H9 (cell line): ENCODE measurements around the gene NTPCR. TPM values are rescaled to one million over a fixed set of nuclear protein-coding genes. Genes with fewer than 3 reads are reported as not detected.

Source experiments
- DNase-seq: peaks from one replicate; pipeline ENCODE4 v3.0.0-alpha.2; 2017
- H2AFZ ChIP-seq: one replicate; pipeline ENCODE4 v1.6.1; 2013; ENCODE audit warnings: mild to moderate bottlenecking, low read length, control low read depth, moderate library complexity
- H2AK5ac ChIP-seq: 2 replicates; pipeline ENCODE4 v1.6.1; 2013; ENCODE audit warnings: low read length, control low read depth, mixed read lengths; ENCODE audit not compliant: insufficient read length
- H2BK120ac ChIP-seq: one replicate; pipeline ENCODE4 v1.6.1; 2013; ENCODE audit warnings: low read depth, mild to moderate bottlenecking, low read length, control low read depth, inconsistent platforms; ENCODE audit not compliant: poor library complexity, severe bottlenecking
- H2BK12ac ChIP-seq: 2 replicates; pipeline ENCODE4 v1.6.1; 2013; ENCODE audit warnings: low read length, control low read depth, mixed read lengths, low read depth; ENCODE audit not compliant: insufficient read length
- H2BK15ac ChIP-seq: 2 replicates; pipeline ENCODE4 v1.6.1; 2013; ENCODE audit warnings: low read depth, low read length, control low read depth
- H2BK20ac ChIP-seq: one replicate; pipeline ENCODE4 v1.6.1; 2013; ENCODE audit warnings: low read depth, mild to moderate bottlenecking, low read length, control low read depth, inconsistent platforms; ENCODE audit not compliant: poor library complexity, severe bottlenecking
- H2BK5ac ChIP-seq: 2 replicates; pipeline ENCODE4 v1.6.1; 2013; ENCODE audit warnings: low read length, control low read depth, mixed read lengths; ENCODE audit not compliant: insufficient read length
- H3K14ac ChIP-seq: 2 replicates; pipeline ENCODE4 v1.6.1; 2013; ENCODE audit warnings: low read length, control low read depth; ENCODE audit not compliant: insufficient read depth
- H3K18ac ChIP-seq: 2 replicates; pipeline ENCODE4 v1.6.1; 2013; ENCODE audit warnings: low read depth, mild to moderate bottlenecking, mixed read lengths, low read length, control low read depth; ENCODE audit not compliant: insufficient read length
- H3K23ac ChIP-seq: 2 replicates; pipeline ENCODE4 v1.6.1; 2013; ENCODE audit warnings: low read length, control low read depth, mixed read lengths, low read depth; ENCODE audit not compliant: insufficient read length
- H3K23me2 ChIP-seq: 2 replicates; pipeline ENCODE4 v1.6.1; 2013; ENCODE audit warnings: low read depth, mild to moderate bottlenecking, mixed read lengths, low read length, control low read depth; ENCODE audit not compliant: insufficient read length, poor library complexity, severe bottlenecking
- H3K27ac ChIP-seq: 2 replicates; pipeline ENCODE4 v1.5.1; 2013; ENCODE audit warnings: low read length, control low read depth, mixed read lengths, low read depth; ENCODE audit not compliant: insufficient read length
- H3K27me3 ChIP-seq: 2 replicates; pipeline ENCODE4 v1.6.1; 2013; ENCODE audit warnings: low read length, control low read depth, inconsistent platforms; ENCODE audit not compliant: insufficient read depth
- H3K4ac ChIP-seq: 2 replicates; pipeline ENCODE4 v1.6.1; 2013; ENCODE audit warnings: low read depth, mild to moderate bottlenecking, control low read depth, inconsistent platforms, low read length, moderate library complexity
- H3K4me1 ChIP-seq: 2 replicates; pipeline ENCODE4 v1.6.1; 2013; ENCODE audit warnings: low read length, control low read depth, inconsistent platforms; ENCODE audit not compliant: insufficient read depth
- H3K4me2 ChIP-seq: 2 replicates; pipeline ENCODE4 v1.6.1; 2013; ENCODE audit warnings: low read length, control low read depth, mixed read lengths; ENCODE audit not compliant: insufficient read length, insufficient read depth
- H3K56ac ChIP-seq: 2 replicates; pipeline ENCODE4 v1.6.1; 2013; ENCODE audit warnings: low read depth, mild to moderate bottlenecking, mixed read lengths, low read length, control low read depth; ENCODE audit not compliant: insufficient read length
- H3K79me1 ChIP-seq: 2 replicates; pipeline ENCODE4 v1.6.1; 2013; ENCODE audit warnings: low read depth, mild to moderate bottlenecking, moderate library complexity, low read length, control low read depth, inconsistent platforms; ENCODE audit not compliant: insufficient read depth, poor library complexity, severe bottlenecking
- H3K79me2 ChIP-seq: 2 replicates; pipeline ENCODE4 v1.6.1; 2013; ENCODE audit warnings: low read length, control low read depth, inconsistent platforms; ENCODE audit not compliant: insufficient read depth
- H3K9ac ChIP-seq: 2 replicates; pipeline ENCODE4 v1.6.1; 2013; ENCODE audit warnings: low read length, control low read depth, mixed read lengths; ENCODE audit not compliant: insufficient read length; ENCODE audit errors: extremely low read depth
- H3K9me3 ChIP-seq: one replicate; pipeline ENCODE4 v1.6.1; 2013; ENCODE audit warnings: low read depth, low read length, inconsistent platforms; ENCODE audit not compliant: control insufficient read depth
- H3T11ph ChIP-seq: one replicate; pipeline ENCODE4 v1.6.1; 2013; ENCODE audit warnings: mild to moderate bottlenecking, low read length, control low read depth, inconsistent platforms
- H4K20me1 ChIP-seq: one replicate; pipeline ENCODE4 v1.6.1; 2013; ENCODE audit not compliant: control insufficient read depth, insufficient read length, insufficient read depth
- H4K5ac ChIP-seq: 2 replicates; pipeline ENCODE4 v1.6.1; 2013; ENCODE audit warnings: low read depth, mild to moderate bottlenecking, mixed read lengths, low read length, control low read depth; ENCODE audit not compliant: insufficient read length
- H4K8ac ChIP-seq: replicated peaks from 2 replicates; pipeline ENCODE4 v1.6.1; 2013; ENCODE audit warnings: low read length, control low read depth, mixed read lengths, low read depth; ENCODE audit not compliant: insufficient read length
- H4K91ac ChIP-seq: 2 replicates; pipeline ENCODE4 v1.6.1; 2013; ENCODE audit warnings: low read depth, mild to moderate bottlenecking, moderate library complexity, mixed read lengths, low read length, control low read depth; ENCODE audit not compliant: insufficient read length
- H3K27ac Mint-ChIP-seq, 3 experiments: 2 replicates in 2 of 3; 3 replicates in 1 of 3; pipeline ENCODE4 v1.8.0; 2020 to 2021; ENCODE audit warnings: mixed read lengths in 3 of 3, mild to moderate bottlenecking in 1 of 3, moderate library complexity in 1 of 3
- H3K27me3 Mint-ChIP-seq: 2 replicates; pipeline ENCODE4 v1.8.0; 2021; ENCODE audit warnings: low read depth, mild to moderate bottlenecking, moderate library complexity, mixed read lengths
- H3K36me3 Mint-ChIP-seq, 3 experiments: 2 replicates in 2 of 3; 3 replicates in 1 of 3; pipeline ENCODE4 v1.8.0; 2020 to 2021; ENCODE audit warnings: low read depth in 3 of 3, mixed read lengths in 3 of 3; ENCODE audit not compliant: insufficient read depth in 1 of 3
- H3K4me1 Mint-ChIP-seq, 2 experiments: 2 replicates each; pipeline ENCODE4 v1.8.0; 2020; ENCODE audit warnings: mixed read lengths in 2 of 2
- H3K4me3 Mint-ChIP-seq, 2 experiments: 2 replicates in 1 of 2; 3 replicates in 1 of 2; pipeline ENCODE4 v1.8.0; 2020 to 2021; ENCODE audit warnings: mild to moderate bottlenecking in 2 of 2, mixed read lengths in 2 of 2, moderate library complexity in 1 of 2
- H3K9me3 Mint-ChIP-seq, 2 experiments: 2 replicates in 1 of 2; 3 replicates in 1 of 2; pipeline ENCODE4 v1.8.0; 2020; ENCODE audit warnings: mild to moderate bottlenecking in 2 of 2, mixed read lengths in 2 of 2, moderate library complexity in 1 of 2
- CTCF ChIP-seq: fragments of 200-600 bp; sonication (generic); conservative IDR thresholded peaks from 3 replicates; pipeline ENCODE4 v1.8.0; 2021; ENCODE audit warnings: antibody characterized with exemption, mild to moderate bottlenecking
- WGBS: extraction: QIAGEN DNeasy Blood & Tissue Kit; methylation state at CpG from one replicate; pipeline ENCODE4 v1.1.7; 2013; ENCODE audit warnings: missing lambda C conversion rate, low lambda C conversion rate, mixed read lengths; ENCODE audit not compliant: insufficient read length; ENCODE audit errors: extremely low coverage; 5-methylcytosine and 5-hydroxymethylcytosine counted together
- total RNA-seq: library from RNA; stranded (reverse); gene quantifications from 2 replicates; pipeline ENCODE4 v1.2.1, GENCODE V29; 2021

Gene NTPCR
- total RNA-seq, 1 experiment from 2014 or later: 87.4 TPM

- H4K20me1 ChIP-seq: no peaks in the 10 kb centered on the region
- WGBS: no CpG with 5 or more reads among the region's 4 CpGs
- H4K8ac ChIP-seq: no peak overlapping the region
- no peak overlapping the region for H2AK5ac ChIP-seq
- no peak for TF ChIP-seq CTCF
- no peak overlapping the region for H4K91ac ChIP-seq
- H3K56ac ChIP-seq: no peak overlapping the region
- no peak overlapping the region for H2BK15ac ChIP-seq
- no peak for DNase-seq
- H3K9me3 Mint-ChIP-seq: peaks cover 7 to 11% of the 10 kb centered on the region in 2 experiments
- no peak overlapping the region for H3K18ac ChIP-seq
- no peaks in the 10 kb centered on the region for H3K4me1 Mint-ChIP-seq
- H3K9ac ChIP-seq: no peak overlapping the region
- H3K27me3 ChIP-seq: no peaks in the 10 kb centered on the region
- no peak overlapping the region for H3K4me3 Mint-ChIP-seq
- H2BK20ac ChIP-seq: no peak overlapping the region
- H3K23ac ChIP-seq: no peak overlapping the region
- H3K27ac ChIP-seq: no peak overlapping the region
- no peaks in the 10 kb centered on the region for H3K23me2 ChIP-seq
- H3T11ph ChIP-seq: no peak overlapping the region
- no peak overlapping the region for H2BK5ac ChIP-seq
- H3K27me3 Mint-ChIP-seq: peaks cover 5% of the 10 kb centered on the region
- H2AFZ ChIP-seq: no peak overlapping the region
- no peak overlapping the region for H3K27ac Mint-ChIP-seq
- no peak overlapping the region for H4K5ac ChIP-seq
- H3K36me3 Mint-ChIP-seq: peaks cover 0 to 6% (median 3%) of the 10 kb centered on the region in 3 experiments; a peak in 3 of 7 replicates
- H3K79me2 ChIP-seq: no peaks in the 10 kb centered on the region
- H3K9me3 ChIP-seq: no peaks in the 10 kb centered on the region
- no peaks in the 10 kb centered on the region for H3K79me1 ChIP-seq
- no peak overlapping the region for H3K14ac ChIP-seq
- H2BK120ac ChIP-seq: no peak overlapping the region
- H2BK12ac ChIP-seq: no peak overlapping the region
- H3K4ac ChIP-seq: no peak overlapping the region
- H3K4me1 ChIP-seq: no peaks in the 10 kb centered on the region
- no peak overlapping the region for H3K4me2 ChIP-seq
Observed at GRCh38 chr1:232923739-232924386, 26.5 kb upstream of the NTPCR start.
